Progenitor cell of endocrine pancreas (in vitro differentiated cells): Measurements from ENCODE around the gene TRAF1. TPM values are rescaled to one million over a fixed set of nuclear protein-coding genes. Genes with fewer than 3 reads are reported as not detected.

ENCODE experiments used
- DNase-seq: peaks from one replicate; pipeline ENCODE4 v3.0.0; 2021; ENCODE audit warnings: low spot score; ENCODE audit not compliant: unreplicated experiment
- H3K27ac Mint-ChIP-seq: 2 replicates; pipeline ENCODE4 v1.8.0; 2021; ENCODE audit warnings: mild to moderate bottlenecking, moderate library complexity, mixed read lengths
- H3K27me3 Mint-ChIP-seq: 2 replicates; pipeline ENCODE4 v1.8.0; 2021; ENCODE audit warnings: mixed read lengths
- H3K36me3 Mint-ChIP-seq: 2 replicates; pipeline ENCODE4 v1.8.0; 2022; ENCODE audit warnings: mixed read lengths; ENCODE audit not compliant: insufficient read depth
- H3K4me1 Mint-ChIP-seq: 2 replicates; pipeline ENCODE4 v1.8.0; 2021; ENCODE audit warnings: low read depth, mixed read lengths
- H3K4me3 Mint-ChIP-seq: 2 replicates; pipeline ENCODE4 v1.8.0; 2021; ENCODE audit warnings: low read depth, mild to moderate bottlenecking, moderate library complexity, mixed read lengths
- H3K9me3 Mint-ChIP-seq: 2 replicates; pipeline ENCODE4 v1.8.0; 2021; ENCODE audit warnings: low read depth, mixed read lengths
- CTCF ChIP-seq: fragments of 200-600 bp; sonication (generic); IDR thresholded peaks from one replicate; pipeline ENCODE4 v1.5.0; 2021; ENCODE audit warnings: antibody characterized with exemption, mild to moderate bottlenecking; ENCODE audit not compliant: unreplicated experiment
- total RNA-seq: library from RNA; stranded (reverse); gene quantifications from 2 replicates; pipeline ENCODE4 v1.2.1, GENCODE V29; 2021

Gene TRAF1
- total RNA-seq, 1 donor from 2014 or later = 6.7 TPM

- Mint-ChIP-seq H3K4me3 (no peak overlapping the region), H3K9me3 (no peaks in the 10 kb centered on the region), H3K27me3 (no peaks in the 10 kb centered on the region), H3K36me3 (peaks cover 15% of the 10 kb centered on the region), H3K27ac (no peak overlapping the region), H3K4me1 (no peaks in the 10 kb centered on the region)
- no peak for TF ChIP-seq CTCF
- no peak for DNase-seq
These were observed 39.4 kb upstream of the TRAF1 start for GRCh38 chr9:120966013-120966369.

DNA sequence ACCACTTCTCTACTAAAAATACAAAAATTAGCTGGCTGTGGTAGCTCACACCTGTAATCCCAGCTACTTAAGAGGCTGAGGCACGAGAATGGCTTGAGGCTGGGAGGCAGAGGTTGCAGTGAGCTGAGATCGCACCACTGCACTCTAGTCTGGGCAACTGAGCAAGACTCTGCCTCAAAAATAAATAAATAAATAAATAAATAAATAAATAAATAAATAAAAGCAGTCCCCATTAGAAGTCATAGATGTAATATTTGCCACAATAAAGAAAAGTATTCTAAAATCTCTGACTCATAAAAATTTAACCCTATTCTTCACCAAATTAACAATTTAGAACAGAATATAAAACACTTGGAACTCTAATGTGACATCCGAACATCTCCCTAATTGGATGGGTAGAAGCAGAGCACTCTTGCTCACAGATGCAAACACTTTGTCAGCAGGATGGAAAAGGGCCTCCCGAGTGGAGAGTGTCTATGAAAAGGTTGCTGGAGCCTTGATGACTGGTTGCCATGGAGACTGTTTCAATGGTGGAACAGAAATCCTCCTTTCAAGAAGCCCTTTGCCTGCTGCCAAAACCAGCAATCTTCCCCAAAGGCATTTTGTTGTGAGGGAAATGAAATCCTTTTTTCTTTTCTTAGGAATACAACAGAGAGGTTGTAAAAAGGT lies 38.9 kb upstream of the TRAF1 start:
- no peaks in the 10 kb centered on the region for H3K9me3 Mint-ChIP-seq
- H3K27me3 Mint-ChIP-seq = no peaks in the 10 kb centered on the region
- no peak for DNase-seq
- no peak overlapping the region for H3K4me3 Mint-ChIP-seq
- H3K36me3 Mint-ChIP-seq = peaks cover 14% of the 10 kb centered on the region
- no peaks in the 10 kb centered on the region for H3K4me1 Mint-ChIP-seq
- TF ChIP-seq CTCF = no peak
- no peak overlapping the region for H3K27ac Mint-ChIP-seq

DNA sequence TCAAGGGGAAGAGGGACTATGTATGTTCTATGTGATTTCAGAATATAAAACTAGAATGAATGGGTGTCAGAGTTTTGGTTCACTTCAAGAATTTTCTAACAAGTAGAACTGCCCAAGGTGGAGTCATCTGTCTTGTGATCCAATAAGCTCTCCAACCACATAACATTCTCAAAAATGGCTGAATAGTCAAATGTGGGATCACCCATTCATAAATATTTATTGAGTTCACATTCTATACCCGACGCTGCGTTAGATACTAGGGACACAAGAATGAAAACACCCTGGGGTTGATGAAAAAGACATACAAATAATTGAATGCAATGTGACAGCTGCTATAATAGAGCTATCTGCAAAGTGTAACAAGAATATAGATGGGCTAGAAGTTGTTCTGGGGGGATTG lies 35.3 kb upstream of the TRAF1 start:
- no peak overlapping the region for H3K4me3 Mint-ChIP-seq
- no peak for DNase-seq
- H3K27me3 Mint-ChIP-seq = no peaks in the 10 kb centered on the region
- H3K9me3 Mint-ChIP-seq = no peaks in the 10 kb centered on the region
- TF ChIP-seq CTCF = no peak
- no peak overlapping the region for H3K27ac Mint-ChIP-seq
- H3K36me3 Mint-ChIP-seq = peaks cover 18% of the 10 kb centered on the region
- no peaks in the 10 kb centered on the region for H3K4me1 Mint-ChIP-seq

- H3K27ac Mint-ChIP-seq = no peak overlapping the region
- H3K36me3 Mint-ChIP-seq = peaks cover 16% of the 10 kb centered on the region
- H3K4me1 Mint-ChIP-seq = no peaks in the 10 kb centered on the region
- no peak overlapping the region for H3K4me3 Mint-ChIP-seq
- TF ChIP-seq CTCF = no peak
- no peaks in the 10 kb centered on the region for H3K27me3 Mint-ChIP-seq
- no peaks in the 10 kb centered on the region for H3K9me3 Mint-ChIP-seq
- DNase-seq = no peak
These were observed 33.4 kb upstream of the TRAF1 start for GRCh38 chr9:120960001-120960400.

DNA sequence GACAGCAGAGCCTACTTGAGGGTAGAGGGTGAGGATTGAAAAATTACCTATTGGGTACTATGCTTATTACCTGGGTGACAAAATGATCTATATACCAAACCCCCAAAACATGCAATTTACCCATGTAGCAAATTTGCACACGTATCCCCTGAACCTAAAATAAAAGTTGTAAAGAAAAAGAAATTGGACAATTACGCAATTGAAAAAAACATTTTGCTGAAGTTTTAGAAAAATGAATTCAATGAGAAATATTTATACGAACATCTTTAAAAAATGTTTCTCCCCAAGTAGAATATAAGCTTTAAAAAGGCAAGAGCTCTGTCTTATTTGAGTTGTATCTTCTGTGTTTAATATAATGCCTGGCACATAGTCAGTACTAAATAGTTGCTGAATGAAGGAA lies 30.3 kb upstream of the TRAF1 start:
- Mint-ChIP-seq H3K9me3 (no peaks in the 10 kb centered on the region), H3K36me3 (peaks cover 9% of the 10 kb centered on the region), H3K27ac (no peak overlapping the region), H3K27me3 (no peaks in the 10 kb centered on the region), H3K4me3 (no peak overlapping the region), H3K4me1 (no peaks in the 10 kb centered on the region)
- TF ChIP-seq CTCF = no peak
- DNase-seq = no peak
